Endodermal cell (in vitro differentiated cells): ENCODE measurements around the gene ZNF484. TPM values are rescaled to one million over a fixed set of nuclear protein-coding genes. Genes with fewer than 3 reads are reported as not detected.

Source experiments
- DNase-seq: peaks from one replicate; pipeline ENCODE4 v3.0.0-alpha.2; 2017
- H3K27ac ChIP-seq: 2 replicates; pipeline ENCODE4 v1.5.1; 2013; ENCODE audit warnings: mild to moderate bottlenecking, low read depth, low read length, moderate library complexity
- H3K27me3 ChIP-seq: 2 replicates; pipeline ENCODE4 v1.6.1; 2013; ENCODE audit warnings: mild to moderate bottlenecking, low read length, moderate library complexity; ENCODE audit not compliant: insufficient read depth, control insufficient read depth, poor library complexity, severe bottlenecking
- H3K36me3 ChIP-seq: 2 replicates; pipeline ENCODE4 v1.7.0; 2013; ENCODE audit warnings: mild to moderate bottlenecking, low read length, moderate library complexity; ENCODE audit not compliant: control insufficient read depth, insufficient read depth
- H3K4me1 ChIP-seq: one replicate; pipeline ENCODE4 v1.7.0; 2013; ENCODE audit warnings: low read length; ENCODE audit not compliant: control insufficient read depth, insufficient read depth
- H3K4me3 ChIP-seq: 2 replicates; pipeline ENCODE4 v1.5.1; 2013; ENCODE audit warnings: mild to moderate bottlenecking, low read length, moderate library complexity
- H3K9ac ChIP-seq: 2 replicates; pipeline ENCODE4 v1.6.1; 2013; ENCODE audit warnings: mild to moderate bottlenecking, low read length, moderate library complexity; ENCODE audit not compliant: poor library complexity, severe bottlenecking; ENCODE audit errors: extremely low read depth
- H3K9me3 ChIP-seq: 2 replicates; pipeline ENCODE4 v1.6.1; 2013; ENCODE audit warnings: mild to moderate bottlenecking, low read length, moderate library complexity; ENCODE audit not compliant: control insufficient read depth
- H3K27ac Mint-ChIP-seq: 2 replicates; pipeline ENCODE4 v1.8.0; 2020; ENCODE audit warnings: mixed read lengths
- H3K27me3 Mint-ChIP-seq: 2 replicates; pipeline ENCODE4 v1.8.0; 2021; ENCODE audit warnings: mild to moderate bottlenecking, mixed read lengths; ENCODE audit not compliant: insufficient read depth
- H3K36me3 Mint-ChIP-seq: 2 replicates; pipeline ENCODE4 v1.8.0; 2020; ENCODE audit warnings: low read depth, mixed read lengths
- H3K4me1 Mint-ChIP-seq: 2 replicates; pipeline ENCODE4 v1.8.0; 2020; ENCODE audit warnings: mixed read lengths
- H3K4me3 Mint-ChIP-seq: 2 replicates; pipeline ENCODE4 v1.8.0; 2020; ENCODE audit warnings: mild to moderate bottlenecking, moderate library complexity, mixed read lengths
- H3K9me3 Mint-ChIP-seq: 2 replicates; pipeline ENCODE4 v1.8.0; 2020; ENCODE audit warnings: mild to moderate bottlenecking, mixed read lengths
- CTCF ChIP-seq: fragments of 200-600 bp; sonication (generic); conservative IDR thresholded peaks from 2 replicates; pipeline ENCODE4 v1.5.0; 2021; ENCODE audit warnings: antibody characterized with exemption, mild to moderate bottlenecking
- WGBS, 2 experiments: methylation state at CpG; one replicate each; pipeline versions ENCODE4 v1.1.5 to v1.1.7; 2013; ENCODE audit warnings: missing lambda C conversion rate in 2 of 2, mixed read lengths in 1 of 2; ENCODE audit not compliant: insufficient coverage in 1 of 2, insufficient read length in 1 of 2; 5-methylcytosine and 5-hydroxymethylcytosine counted together
- long read RNA-seq, 4 experiments: library from polyadenylated mRNA in 2 of 4; library from RNA in 1 of 4; library from capped mRNA in 1 of 4; stranded (forward) in 3 of 4; unstranded in 1 of 4; transcript quantifications; one replicate each; pipeline ENCODE4 v2.0.0, GENCODE V29; 2020 to 2021; ENCODE audit warnings: inconsistent platforms in 1 of 4
- polyA plus RNA-seq, 2 experiments: library from polyadenylated mRNA; stranded (reverse); fragments of 50-300 nt; gene quantifications; one replicate each; pipeline ENCODE4 v1.2.3, GENCODE V29; 2013
- total RNA-seq, 2 donors: library from RNA; stranded (reverse); fragmentation: NEBNext Ultra II Directional in 1 of 2; extraction: Animal tissue kit (Norgen Biotek cat#: 25700) in 1 of 2; gene quantifications; 2 replicates in 1 of 2; 3 replicates in 1 of 2; pipeline ENCODE4 v1.2.1, GENCODE V29; 2021

Gene ZNF484
- total RNA-seq: 10 to 100 TPM in 1 of 2 donors, 1 to 10 TPM in 1; 9.3 to 17.7 TPM
- polyA plus RNA-seq (2013, experiment 1 of 2): 10.3 TPM
- 12.3 TPM for polyA plus RNA-seq (2013, experiment 2 of 2)
- long read RNA-seq, experiment 1, partial matches to known transcripts: 0 of 6 reads
- long read RNA-seq, experiment 1, other reads (novel, unspliced or antisense): 4 of 6 reads
- long read RNA-seq, experiment 2, transcript ZNF484-201 (4 exons, 2,836 nt): major isoform, 5 of 12 reads
- long read RNA-seq, experiment 2, partial matches to known transcripts: 0 of 12 reads
- long read RNA-seq, experiment 2, other reads (novel, unspliced or antisense): 5 of 12 reads
- long read RNA-seq, experiment 3, transcript ZNF484-201 (4 exons, 2,836 nt): major isoform, 12 of 27 reads
- long read RNA-seq, experiment 3, transcript ZNF484-202 (5 exons, 2,867 nt): minor isoform, 5 of 27 reads
- long read RNA-seq, experiment 3, partial matches to known transcripts: 1 of 27 reads
- long read RNA-seq, experiment 3, other reads (novel, unspliced or antisense): 8 of 27 reads
- long read RNA-seq, experiment 4, partial matches to known transcripts: 0 of 10 reads
- long read RNA-seq, experiment 4, other reads (novel, unspliced or antisense): 10 of 10 reads

DNA sequence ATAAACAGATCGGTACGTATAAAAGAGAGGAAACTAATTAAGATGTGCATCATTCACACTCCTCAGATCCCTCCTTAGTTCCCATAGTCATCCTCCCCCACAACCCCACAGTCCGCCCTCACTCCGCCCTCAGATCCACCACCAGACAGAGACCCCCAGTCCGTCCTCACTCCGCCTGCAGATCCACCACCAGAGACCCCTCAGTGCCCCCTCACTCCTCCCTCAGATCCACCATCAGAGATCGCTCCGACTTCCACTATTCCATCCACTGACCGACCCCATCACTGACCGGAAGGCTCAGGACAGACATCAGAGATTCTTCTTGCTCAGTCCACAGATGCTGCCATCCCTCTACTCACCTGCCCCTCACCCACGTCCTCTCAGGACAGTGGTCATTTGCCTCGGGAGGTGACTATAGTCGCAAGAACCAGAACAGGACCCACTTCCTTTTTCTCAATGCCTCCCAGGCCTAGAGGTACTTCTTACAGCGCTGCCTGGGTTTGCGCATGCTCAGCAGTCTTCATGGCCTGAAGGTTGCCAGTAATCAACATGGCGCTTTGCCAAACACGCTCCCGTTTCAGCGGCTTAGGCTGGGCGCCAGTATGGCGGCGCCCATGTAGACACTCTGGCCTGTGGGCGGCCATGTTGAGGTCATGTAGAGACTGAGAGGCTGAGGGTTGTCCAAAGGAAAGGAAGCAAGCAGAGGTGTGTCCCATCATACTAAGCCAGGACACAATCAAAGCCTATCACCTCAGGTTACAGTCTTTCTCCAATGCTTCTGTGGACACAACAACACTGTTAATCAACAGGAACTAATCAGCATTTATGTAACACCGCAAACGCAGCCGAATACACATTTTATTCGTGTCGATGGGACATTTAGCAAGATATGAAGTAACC, at the start of gene ZNF484:
Gene ZNF484 (minus strand): TSS at position 508 of the 900 bp plus-strand sequence. CDS start 3,009 bp downstream, outside the sequence.
- H3K27me3 ChIP-seq: no peaks in the 10 kb centered on the region
- H3K27ac ChIP-seq: peak within 1 kb of the TSS; percentile 33
- peaks cover 3% of the 10 kb centered on the region for H3K36me3 Mint-ChIP-seq
- no peaks in the 10 kb centered on the region for H3K36me3 ChIP-seq
- 18 to 39% methylated on average over 11 to 25 of the region's 28 CpGs for WGBS, 2 experiments
- TF ChIP-seq CTCF: no peak
- peak within 1 kb of the TSS; percentile 82 for H3K9ac ChIP-seq
- peaks cover 12% of the 10 kb centered on the region for H3K4me1 Mint-ChIP-seq
- H3K27me3 Mint-ChIP-seq: no peaks in the 10 kb centered on the region
- peak; percentile 98 for DNase-seq
- peak within 1 kb of the TSS; percentile 97 for H3K27ac Mint-ChIP-seq
- H3K9me3 Mint-ChIP-seq: no peaks in the 10 kb centered on the region
- H3K9me3 ChIP-seq: no peaks in the 10 kb centered on the region
- H3K4me3 ChIP-seq: peak within 1 kb of the TSS; percentile 97
- peak within 1 kb of the TSS; percentile 97 for H3K4me3 Mint-ChIP-seq
- H3K4me1 ChIP-seq: no peaks in the 10 kb centered on the region

DNA sequence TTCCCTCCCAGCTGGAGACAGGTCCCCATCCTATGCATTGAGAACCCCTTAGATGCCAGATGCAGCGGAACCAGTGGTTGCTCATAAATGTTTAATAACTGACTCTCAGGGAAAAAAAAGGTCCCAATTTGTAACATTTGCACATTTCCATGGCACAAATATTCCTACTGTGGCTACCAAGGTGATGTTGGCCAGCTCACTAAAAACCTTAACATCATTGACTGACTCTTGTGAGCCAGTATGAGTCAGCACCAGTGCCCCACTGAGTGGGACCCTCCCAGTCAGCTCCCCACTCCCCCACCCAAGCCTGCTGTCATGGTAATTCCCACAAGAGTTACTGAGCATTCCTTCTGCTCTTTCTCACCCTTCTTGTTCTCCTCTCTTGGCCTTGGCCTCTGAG, 42.6 kb upstream of the ZNF484 start:
- Histone ChIP-seq H3K36me3 (no peaks in the 10 kb centered on the region), H3K9ac (no peak overlapping the region), H3K27me3 (no peaks in the 10 kb centered on the region), H3K4me1 (no peaks in the 10 kb centered on the region), H3K4me3 (no peak overlapping the region), H3K27ac (no peak overlapping the region), H3K9me3 (no peaks in the 10 kb centered on the region)
- H3K4me1 Mint-ChIP-seq: no peaks in the 10 kb centered on the region
- H3K9me3 Mint-ChIP-seq: no peaks in the 10 kb centered on the region
- no peak for TF ChIP-seq CTCF
- no peaks in the 10 kb centered on the region for H3K36me3 Mint-ChIP-seq
- H3K27ac Mint-ChIP-seq: no peak overlapping the region
- H3K4me3 Mint-ChIP-seq: no peak overlapping the region
- DNase-seq: no peak
- WGBS, 2 experiments: 97 to 100% methylated on average over 1 of the region's 1 CpG
- H3K27me3 Mint-ChIP-seq: peaks cover 13% of the 10 kb centered on the region

GRCh38 chr9:92917176-92917800, 39.5 kb upstream of the ZNF484 start:
- Histone ChIP-seq H3K4me3 (no peak overlapping the region), H3K36me3 (no peaks in the 10 kb centered on the region), H3K9me3 (no peaks in the 10 kb centered on the region), H3K27me3 (peaks cover 8% of the 10 kb centered on the region), H3K27ac (no peak overlapping the region), H3K9ac (no peak overlapping the region), H3K4me1 (no peaks in the 10 kb centered on the region)
- H3K36me3 Mint-ChIP-seq: no peaks in the 10 kb centered on the region
- H3K9me3 Mint-ChIP-seq: no peaks in the 10 kb centered on the region
- no peak overlapping the region for H3K27ac Mint-ChIP-seq
- H3K27me3 Mint-ChIP-seq: peaks cover 35% of the 10 kb centered on the region
- no peak overlapping the region for H3K4me3 Mint-ChIP-seq
- peaks cover 1% of the 10 kb centered on the region for H3K4me1 Mint-ChIP-seq
- TF ChIP-seq CTCF: no peak
- WGBS, 2 experiments: 79 to 89% methylated on average over 2 of the region's 2 CpGs
- no peak for DNase-seq
